Measurements from ENCODE around the gene DISC1. TPM values are rescaled to one million over a fixed set of nuclear protein-coding genes. Genes with fewer than 3 reads are reported as not detected.

Gene DISC1
- total RNA-seq, 3 donors from 2014 or later, result 12.1 to 18.9 (median 12.4) TPM

DNA sequence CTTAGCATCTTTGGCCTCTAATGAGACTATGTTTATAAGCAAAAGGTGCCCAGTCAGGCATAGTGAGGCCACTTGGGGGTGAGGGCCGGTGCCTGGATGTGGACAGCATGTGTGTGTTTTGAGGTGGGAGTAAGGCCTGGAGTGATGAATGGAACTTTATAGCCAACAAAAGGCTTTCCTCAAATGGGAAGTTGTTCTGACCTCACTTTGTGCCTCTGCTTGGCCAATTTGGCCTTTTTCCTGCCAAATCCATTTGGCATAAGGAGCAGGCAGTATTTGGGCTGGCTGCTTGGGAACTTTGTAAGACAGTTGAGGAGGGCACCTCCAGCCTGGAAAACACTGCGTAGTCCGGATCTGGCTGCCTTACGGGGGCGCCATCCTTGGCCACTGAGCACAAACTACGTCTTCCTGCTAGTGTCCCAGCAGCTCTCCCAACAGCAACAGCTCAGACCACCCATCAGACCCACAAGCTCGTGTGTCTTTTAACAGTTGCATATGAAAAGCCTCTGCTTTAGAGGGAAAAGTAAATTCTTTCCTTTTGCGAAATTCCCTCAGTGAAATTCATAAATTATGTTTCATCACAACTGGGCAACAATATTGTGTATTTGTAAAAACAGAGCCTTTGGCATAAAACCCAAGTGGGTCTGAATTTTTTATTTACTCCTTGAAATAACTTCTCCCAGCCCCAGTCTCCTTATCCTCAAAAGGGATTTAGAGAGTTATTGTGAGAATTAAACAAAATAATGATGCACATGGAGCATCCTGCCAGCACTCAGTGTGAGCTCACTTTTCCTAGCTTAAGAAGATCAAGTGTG, 322.9 kb downstream of the DISC1 start:
- peaks cover 0 to 6% of the 10 kb centered on the region in 2 donors for H3K4me1 ChIP-seq
- H3K9me3 ChIP-seq, result no peaks in the 10 kb centered on the region
- TF ChIP-seq POLR2AphosphoS5 (IDR thresholded peaks at IDR 0.05) (no peak), POLR2A (IDR thresholded peaks at IDR 0.05) (no peak)
- TF ChIP-seq, protein P1, sequence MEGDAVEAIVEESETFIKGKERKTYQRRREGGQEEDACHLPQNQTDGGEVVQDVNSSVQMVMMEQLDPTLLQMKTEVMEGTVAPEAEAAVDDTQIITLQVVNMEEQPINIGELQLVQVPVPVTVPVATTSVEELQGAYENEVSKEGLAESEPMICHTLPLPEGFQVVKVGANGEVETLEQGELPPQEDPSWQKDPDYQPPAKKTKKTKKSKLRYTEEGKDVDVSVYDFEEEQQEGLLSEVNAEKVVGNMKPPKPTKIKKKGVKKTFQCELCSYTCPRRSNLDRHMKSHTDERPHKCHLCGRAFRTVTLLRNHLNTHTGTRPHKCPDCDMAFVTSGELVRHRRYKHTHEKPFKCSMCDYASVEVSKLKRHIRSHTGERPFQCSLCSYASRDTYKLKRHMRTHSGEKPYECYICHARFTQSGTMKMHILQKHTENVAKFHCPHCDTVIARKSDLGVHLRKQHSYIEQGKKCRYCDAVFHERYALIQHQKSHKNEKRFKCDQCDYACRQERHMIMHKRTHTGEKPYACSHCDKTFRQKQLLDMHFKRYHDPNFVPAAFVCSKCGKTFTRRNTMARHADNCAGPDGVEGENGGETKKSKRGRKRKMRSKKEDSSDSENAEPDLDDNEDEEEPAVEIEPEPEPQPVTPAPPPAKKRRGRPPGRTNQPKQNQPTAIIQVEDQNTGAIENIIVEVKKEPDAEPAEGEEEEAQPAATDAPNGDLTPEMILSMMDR (IDR thresholded peaks at IDR 0.05), result no peak
- peak overlapping the region in 1 of 2 donors; percentile 58 for H3K27ac ChIP-seq
- H3K4me3 ChIP-seq, result no peak overlapping the region
- intact Hi-C loops (cut with DNase I; ENCODE audit: low total_unique reads), result no loop called here
- H3K36me3 ChIP-seq, result no peaks in the 10 kb centered on the region
- H3K27me3 ChIP-seq, result no peaks in the 10 kb centered on the region
- DNase-seq (ENCODE audit: low spot score in 2 of 2), result no peak

- no peak for TF ChIP-seq POLR2AphosphoS5 (IDR thresholded peaks at IDR 0.05)
- no peak for TF ChIP-seq POLR2A (IDR thresholded peaks at IDR 0.05)
- TF ChIP-seq, protein P1 (IDR thresholded peaks at IDR 0.05), result no peak
- Histone ChIP-seq H3K9me3 (no peaks in the 10 kb centered on the region), H3K27me3 (no peaks in the 10 kb centered on the region), H3K36me3 (no peaks in the 10 kb centered on the region), H3K27ac (no peak overlapping the region), H3K4me1 (peaks cover 0 to 6% of the 10 kb centered on the region in 2 donors), H3K4me3 (no peak overlapping the region)
- intact Hi-C loops (cut with DNase I; ENCODE audit: low total_unique reads), result no loop called here
- no peak for DNase-seq (ENCODE audit: low spot score in 2 of 2)
These were observed 323.9 kb downstream of the DISC1 start for GRCh38 chr1:231950331-231951128.

GRCh38 chr1:231951374-231951773, 324.8 kb downstream of the DISC1 start:
- no peaks in the 10 kb centered on the region for H3K36me3 ChIP-seq
- H3K27me3 ChIP-seq, result no peaks in the 10 kb centered on the region
- intact Hi-C loops (cut with DNase I; ENCODE audit: low total_unique reads), result no loop called here
- no peak for DNase-seq (ENCODE audit: low spot score in 2 of 2)
- no peak overlapping the region for H3K27ac ChIP-seq
- no peaks in the 10 kb centered on the region for H3K9me3 ChIP-seq
- no peak for TF ChIP-seq POLR2A (IDR thresholded peaks at IDR 0.05)
- TF ChIP-seq, protein P1 (IDR thresholded peaks at IDR 0.05), result no peak
- no peak for TF ChIP-seq POLR2AphosphoS5 (IDR thresholded peaks at IDR 0.05)
- H3K4me3 ChIP-seq, result no peak overlapping the region
- H3K4me1 ChIP-seq, result peaks cover 0 to 6% of the 10 kb centered on the region in 2 donors

GRCh38 chr1:231952154-231952553, 325.6 kb downstream of the DISC1 start:
- H3K4me1 ChIP-seq, result peaks cover 0 to 6% of the 10 kb centered on the region in 2 donors
- intact Hi-C loops (cut with DNase I; ENCODE audit: low total_unique reads), result no loop called here
- no peak overlapping the region for H3K27ac ChIP-seq
- no peak overlapping the region for H3K4me3 ChIP-seq
- TF ChIP-seq, protein P1 (IDR thresholded peaks at IDR 0.05), result no peak
- H3K27me3 ChIP-seq, result no peaks in the 10 kb centered on the region
- no peak for DNase-seq (ENCODE audit: low spot score in 2 of 2)
- no peaks in the 10 kb centered on the region for H3K9me3 ChIP-seq
- no peaks in the 10 kb centered on the region for H3K36me3 ChIP-seq

DNA sequence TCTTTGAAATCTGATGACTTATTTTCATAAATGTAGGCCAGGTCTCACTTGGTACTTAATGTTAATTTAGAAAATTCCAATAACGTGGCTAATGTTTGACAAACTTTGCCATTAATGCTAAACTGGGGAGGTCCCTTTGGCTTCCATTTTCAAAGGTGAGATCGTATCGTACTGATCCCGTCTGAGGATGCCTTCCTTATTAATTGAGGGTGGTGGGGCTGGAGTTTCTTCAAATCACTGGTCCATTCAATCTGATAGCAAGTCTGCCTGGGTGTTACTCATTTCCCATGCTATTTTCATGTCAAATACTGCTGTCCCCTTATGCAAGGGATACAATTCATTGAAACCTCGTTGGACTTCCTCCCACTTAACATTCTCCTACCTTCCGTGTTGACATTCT, 327.1 kb downstream of the DISC1 start:
- Histone ChIP-seq H3K27me3 (no peaks in the 10 kb centered on the region), H3K27ac (no peak overlapping the region), H3K4me3 (no peak overlapping the region), H3K4me1 (peaks cover 0 to 6% of the 10 kb centered on the region in 2 donors), H3K9me3 (no peaks in the 10 kb centered on the region), H3K36me3 (no peaks in the 10 kb centered on the region)
- TF ChIP-seq, protein P1 (IDR thresholded peaks at IDR 0.05), result no peak
- TF ChIP-seq POLR2AphosphoS5 (IDR thresholded peaks at IDR 0.05), result no peak
- TF ChIP-seq POLR2A (IDR thresholded peaks at IDR 0.05), result no peak
- intact Hi-C loops (cut with DNase I; ENCODE audit: low total_unique reads), result no loop called here
- no peak for DNase-seq (ENCODE audit: low spot score in 2 of 2)
